Measurements from ENCODE around the gene SLC1A2.

SLC1A2 gene

GRCh38 chr11:35388061-35388460 is 31.3 kb downstream of the SLC1A2 start:
- Histone ChIP-seq H3K4me1 (no peaks in the 10 kb centered on the region), H3K27me3 (no peaks in the 10 kb centered on the region), H3K4me3 (ENCODE audit: low read depth, low read length) (no peak overlapping the region), H3K9me3 (no peaks in the 10 kb centered on the region), H3K36me3 (no peaks in the 10 kb centered on the region)
- DNase-seq: no peak
- no peak for TF ChIP-seq CTCF (IDR thresholded peaks at IDR 0.05; ENCODE audit: low read depth, low read length)

GRCh38 chr11:35387111-35387982 is 32.0 kb downstream of the SLC1A2 start:
- DNase-seq: no peak
- no peaks in the 10 kb centered on the region for H3K36me3 ChIP-seq
- no peak for TF ChIP-seq CTCF (IDR thresholded peaks at IDR 0.05; ENCODE audit: low read depth, low read length)

GRCh38 chr11:35383953-35384352 is 35.4 kb downstream of the SLC1A2 start:
- H3K27me3 ChIP-seq: no peaks in the 10 kb centered on the region
- no peaks in the 10 kb centered on the region for H3K4me1 ChIP-seq
- H3K9me3 ChIP-seq: no peaks in the 10 kb centered on the region
- no peak for TF ChIP-seq CTCF (IDR thresholded peaks at IDR 0.05; ENCODE audit: low read depth, low read length)
- no peaks in the 10 kb centered on the region for H3K36me3 ChIP-seq
- DNase-seq: no peak
- H3K4me3 ChIP-seq (ENCODE audit: low read depth, low read length): no peak overlapping the region

More at GRCh38 chr11:35387111-35387982, 32.0 kb downstream of the SLC1A2 start:
- Histone ChIP-seq H3K9me3 (no peaks in the 10 kb centered on the region), H3K4me1 (no peaks in the 10 kb centered on the region), H3K27me3 (no peaks in the 10 kb centered on the region), H3K4me3 (ENCODE audit: low read depth, low read length) (no peak overlapping the region)

GRCh38 chr11:35381709-35382322 is 37.5 kb downstream of the SLC1A2 start:
- Histone ChIP-seq H3K36me3 (no peaks in the 10 kb centered on the region), H3K27me3 (no peaks in the 10 kb centered on the region), H3K4me3 (ENCODE audit: low read depth, low read length) (no peak overlapping the region), H3K4me1 (no peaks in the 10 kb centered on the region), H3K9me3 (no peaks in the 10 kb centered on the region)
- no peak for TF ChIP-seq CTCF (IDR thresholded peaks at IDR 0.05; ENCODE audit: low read depth, low read length)
- DNase-seq: no peak

GRCh38 chr11:35380603-35381002 is 38.8 kb downstream of the SLC1A2 start:
- no peak for DNase-seq
- no peak for TF ChIP-seq CTCF (IDR thresholded peaks at IDR 0.05; ENCODE audit: low read depth, low read length)
- no peaks in the 10 kb centered on the region for H3K36me3 ChIP-seq
- H3K27me3 ChIP-seq: no peaks in the 10 kb centered on the region
- H3K4me1 ChIP-seq: no peaks in the 10 kb centered on the region
- no peaks in the 10 kb centered on the region for H3K9me3 ChIP-seq
- H3K4me3 ChIP-seq (ENCODE audit: low read depth, low read length): no peak overlapping the region

- no peak for DNase-seq
- Histone ChIP-seq H3K36me3 (no peaks in the 10 kb centered on the region), H3K27me3 (no peaks in the 10 kb centered on the region), H3K4me1 (no peaks in the 10 kb centered on the region), H3K4me3 (ENCODE audit: low read depth, low read length) (no peak overlapping the region), H3K9me3 (no peaks in the 10 kb centered on the region)
- TF ChIP-seq CTCF (IDR thresholded peaks at IDR 0.05; ENCODE audit: low read depth, low read length): no peak
Measured at GRCh38 chr11:35377262-35377661, 42.1 kb downstream of the SLC1A2 start.
